Motor neuron (in vitro differentiated cells): ENCODE measurements around the gene LAMA4. TPM values are rescaled to one million over a fixed set of nuclear protein-coding genes. Genes with fewer than 3 reads are reported as not detected.

Experiments
- ATAC-seq, 8 experiments: fragments of 200-7000 bp; cut with Tn5 transposase; replicated peaks in 6 of 8; 2 replicates each; pipeline ENCODE4 v1.8.0; 2021; ENCODE audit warnings: mild to moderate bottlenecking in 8 of 8, moderate library complexity in 8 of 8
- H3K27ac ChIP-seq, 2 donors: fragments of 250-450 bp; sonication (Bioruptor Pico); 2 replicates each; pipeline ENCODE4 v1.9.0; 2021; ENCODE audit warnings: antibody characterized with exemption in 2 of 2, mild to moderate bottlenecking in 2 of 2, moderate library complexity in 1 of 2
- H3K4me1 ChIP-seq, 2 donors: fragments of 250-450 bp; sonication (Bioruptor Pico); replicated peaks in 1 of 2; 2 replicates each; pipeline ENCODE4 v1.6.1; 2021; ENCODE audit warnings: antibody characterized with exemption in 2 of 2, mild to moderate bottlenecking in 2 of 2, moderate library complexity in 1 of 2
- H3K4me3 ChIP-seq, 5 donors: fragments of 250-450 bp; sonication (Bioruptor Pico); 2 replicates each; pipeline ENCODE4 v1.9.0; 2021; ENCODE audit warnings: antibody characterized with exemption in 5 of 5, mild to moderate bottlenecking in 5 of 5, moderate library complexity in 4 of 5
- WGBS, 10 experiments: fragments of 450-650 bp; shearing (Covaris generic); methylation state at CpG; one replicate each; pipeline ENCODE4 v1.0.0; 2022; 5-methylcytosine and 5-hydroxymethylcytosine counted together
- in situ Hi-C, 9 experiments: fragments of 400-800 bp; cut with MboI; loops; one replicate each; pipeline ENCODE4 v1.15.0; 2021; ENCODE audit warnings: low sequenced_read_pairs in 9 of 9, low pct_unique_long_range_greater_than_20kb in 2 of 9; ENCODE audit not compliant: unreplicated experiment in 9 of 9
- total RNA-seq, 8 experiments: library from RNA; unstranded; fragments of 300-600 nt; gene quantifications; 2 replicates each; pipeline versions ENCODE4 v1.2.3 to v1.2.4, GENCODE V29; 2022

The LAMA4 gene
- total RNA-seq, 8 experiments from 2014 or later, result 3.6 to 1,765 (median 40.3) TPM

GRCh38 chr6:112197636-112198035 is 56.7 kb downstream of the LAMA4 start:
- no peak for ATAC-seq
- Histone ChIP-seq H3K4me3 (no peak overlapping the region), H3K4me1 (peaks cover 3 to 62% of the 10 kb centered on the region in 2 donors), H3K27ac (no peak overlapping the region)
- 60 to 100% (median 100%) methylated on average over 1 to 2 of the region's 2 CpGs; no CpG with 5 or more reads in 3 of the 10 experiments for WGBS, 10 experiments
- in situ Hi-C loops, result loop anchor here in 6 of 9 experiments (25.0 kb wide), 2 partner anchors 115 to 1715 kb away; no protein-coding TSS in a partner anchor

- WGBS, 10 experiments, result 0 to 80% (median 34%) methylated on average over 1 of the region's 1 CpG; no CpG with 5 or more reads in 4 of the 10 experiments
- Histone ChIP-seq H3K4me1 (peaks cover 2 to 74% of the 10 kb centered on the region in 2 donors), H3K4me3 (no peak overlapping the region), H3K27ac (peak overlapping the region in 1 of 2 donors; percentile 18)
- ATAC-seq, result peak in 7 of 8 experiments; percentile 2 to 80 (median 46)
- in situ Hi-C loops, result loop anchor here in 6 of 9 experiments (25.0 kb wide), 2 partner anchors 116 to 1716 kb away; no protein-coding TSS in a partner anchor
These were observed 58.1 kb downstream of the LAMA4 start for GRCh38 chr6:112196306-112196705.

GRCh38 chr6:112195166-112195565 is 59.2 kb downstream of the LAMA4 start:
- Histone ChIP-seq H3K4me1 (peaks cover 2 to 80% of the 10 kb centered on the region in 2 donors), H3K27ac (no peak overlapping the region), H3K4me3 (no peak overlapping the region)
- no peak for ATAC-seq
- 71 to 100% (median 82%) methylated on average over 1 to 3 of the region's 3 CpGs for WGBS, 10 experiments
- in situ Hi-C loops, result loop anchor here in 6 of 9 experiments (25.0 kb wide), 2 partner anchors 117 to 1717 kb away; no protein-coding TSS in a partner anchor

GRCh38 chr6:112194511-112194910 is 59.9 kb downstream of the LAMA4 start:
- 80 to 100% (median 100%) methylated on average over 1 of the region's 1 CpG; no CpG with 5 or more reads in 3 of the 10 experiments for WGBS, 10 experiments
- H3K27ac ChIP-seq, result no peak overlapping the region
- no peak for ATAC-seq
- H3K4me1 ChIP-seq, result peaks cover 2 to 82% of the 10 kb centered on the region in 2 donors
- in situ Hi-C loops, result loop anchor here in 6 of 9 experiments (25.0 kb wide), 2 partner anchors 118 to 1718 kb away; no protein-coding TSS in a partner anchor
- H3K4me3 ChIP-seq, result no peak overlapping the region

- H3K4me3 ChIP-seq, result no peak overlapping the region
- H3K27ac ChIP-seq, result no peak overlapping the region
- ATAC-seq, result peak in 1 of 8 experiments; percentile 2
- peaks cover 2 to 82% of the 10 kb centered on the region in 2 donors for H3K4me1 ChIP-seq
- in situ Hi-C loops, result loop anchor here in 6 of 9 experiments (25.0 kb wide), 2 partner anchors 119 to 1719 kb away; no protein-coding TSS in a partner anchor
- 70 to 100% methylated on average over 1 of the region's 1 CpG; no CpG with 5 or more reads in 8 of the 10 experiments for WGBS, 10 experiments
These were observed 60.8 kb downstream of the LAMA4 start for GRCh38 chr6:112193535-112194051.

- ATAC-seq, result peak in 1 of 8 experiments; percentile 4
- in situ Hi-C loops, result loop anchor here in 6 of 9 experiments (25.0 kb wide), 2 partner anchors 119 to 1719 kb away; no protein-coding TSS in a partner anchor
- H3K4me3 ChIP-seq, result no peak overlapping the region
- peaks cover 0 to 77% of the 10 kb centered on the region in 2 donors for H3K4me1 ChIP-seq
- no peak overlapping the region for H3K27ac ChIP-seq
These were observed 61.2 kb downstream of the LAMA4 start for GRCh38 chr6:112193117-112193516.

GRCh38 chr6:112191509-112192020 is 62.8 kb downstream of the LAMA4 start:
- H3K4me1 ChIP-seq, result peaks cover 0 to 61% of the 10 kb centered on the region in 2 donors
- 33 to 100% (median 89%) methylated on average over 1 to 6 of the region's 7 CpGs; no CpG with 5 or more reads in 1 of the 10 experiments for WGBS, 10 experiments
- in situ Hi-C loops, result loop anchor here in 6 of 9 experiments (25.0 kb wide), 2 partner anchors 121 to 1721 kb away; no protein-coding TSS in a partner anchor
- no peak overlapping the region for H3K27ac ChIP-seq
- ATAC-seq, result no peak
- H3K4me3 ChIP-seq, result no peak overlapping the region

- ATAC-seq, result peak in 1 of 8 experiments; percentile 3
- 40 to 100% (median 94%) methylated on average over 1 of the region's 1 CpG; no CpG with 5 or more reads in 2 of the 10 experiments for WGBS, 10 experiments
- Histone ChIP-seq H3K4me1 (peaks cover 5 to 53% of the 10 kb centered on the region in 2 donors), H3K27ac (no peak overlapping the region), H3K4me3 (no peak overlapping the region)
- in situ Hi-C loops, result loop anchor here in 6 of 9 experiments (25.0 kb wide), 2 partner anchors 122 to 1722 kb away; no protein-coding TSS in a partner anchor
These were observed 64.2 kb downstream of the LAMA4 start for GRCh38 chr6:112190164-112190563.

- Histone ChIP-seq H3K4me3 (no peak overlapping the region), H3K27ac (no peak overlapping the region), H3K4me1 (peaks cover 9 to 52% of the 10 kb centered on the region in 2 donors)
- peak in 3 of 8 experiments; percentile 1 to 57 (median 10) for ATAC-seq
- WGBS, 10 experiments, result 0 to 80% (median 54%) methylated on average over 1 to 5 of the region's 5 CpGs
- in situ Hi-C loops, result loop anchor here in 6 of 9 experiments (25.0 kb wide), 2 partner anchors 123 to 1723 kb away; no protein-coding TSS in a partner anchor
These were observed 64.9 kb downstream of the LAMA4 start for GRCh38 chr6:112189494-112189893.

GRCh38 chr6:112188906-112189305 is 65.5 kb downstream of the LAMA4 start:
- H3K4me3 ChIP-seq, result no peak overlapping the region
- peaks cover 9 to 46% of the 10 kb centered on the region in 2 donors for H3K4me1 ChIP-seq
- in situ Hi-C loops, result loop anchor here in 6 of 9 experiments (25.0 kb wide), 2 partner anchors 123 to 1723 kb away; no protein-coding TSS in a partner anchor
- peak in 3 of 8 experiments; percentile 19 to 83 (median 21) for ATAC-seq
- WGBS, 10 experiments, result 0 to 88% (median 27%) methylated on average over 2 to 3 of the region's 3 CpGs; no CpG with 5 or more reads in 3 of the 10 experiments
- H3K27ac ChIP-seq, result no peak overlapping the region

GRCh38 chr6:112187736-112188135 is 66.6 kb downstream of the LAMA4 start:
- no peak overlapping the region for H3K27ac ChIP-seq
- ATAC-seq, result no peak
- 75 to 100% (median 83%) methylated on average over 1 to 6 of the region's 6 CpGs; no CpG with 5 or more reads in 5 of the 10 experiments for WGBS, 10 experiments
- no peak overlapping the region for H3K4me3 ChIP-seq
- in situ Hi-C loops, result loop anchor here in 6 of 9 experiments (25.0 kb wide), 2 partner anchors 125 to 1725 kb away; no protein-coding TSS in a partner anchor
- H3K4me1 ChIP-seq, result peaks cover 12 to 40% of the 10 kb centered on the region in 2 donors

- no peak overlapping the region for H3K4me3 ChIP-seq
- in situ Hi-C loops, result loop anchor here in 6 of 9 experiments (25.0 kb wide), 2 partner anchors 127 to 1727 kb away; no protein-coding TSS in a partner anchor
- no peak overlapping the region for H3K27ac ChIP-seq
- peaks cover 12 to 20% of the 10 kb centered on the region in 2 donors for H3K4me1 ChIP-seq
- no peak for ATAC-seq
- 43 to 81% (median 68%) methylated on average over 3 to 9 of the region's 9 CpGs; no CpG with 5 or more reads in 1 of the 10 experiments for WGBS, 10 experiments
These were observed 69.4 kb downstream of the LAMA4 start for GRCh38 chr6:112184951-112185350.
